GM19452 (cell line): ENCODE results near the gene MEPE.

Experiments used
- ATAC-seq: cut with Tn5 transposase; IDR thresholded peaks from one replicate; pipeline ENCODE4 v1.9.1; 2021; ENCODE audit not compliant: unreplicated experiment

The MEPE gene

DNA sequence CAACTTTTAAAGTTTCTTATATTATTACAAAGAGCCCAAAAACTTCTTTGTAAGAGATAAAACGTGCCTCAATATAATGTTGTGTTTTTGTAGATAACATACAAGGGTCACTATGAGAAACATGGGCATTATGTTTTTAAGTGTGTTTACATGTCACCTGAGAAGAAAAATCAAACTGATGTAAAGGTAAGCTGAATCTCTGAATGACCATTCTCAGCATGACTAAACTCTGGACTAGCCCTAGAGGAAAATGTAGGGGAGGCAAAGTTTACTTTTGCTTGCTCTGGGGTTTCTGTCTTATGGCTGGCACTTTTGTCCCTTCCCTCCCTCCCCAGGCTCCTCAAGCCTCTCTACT lies 6.8 kb downstream of the MEPE start:
- ATAC-seq, result no peak

DNA sequence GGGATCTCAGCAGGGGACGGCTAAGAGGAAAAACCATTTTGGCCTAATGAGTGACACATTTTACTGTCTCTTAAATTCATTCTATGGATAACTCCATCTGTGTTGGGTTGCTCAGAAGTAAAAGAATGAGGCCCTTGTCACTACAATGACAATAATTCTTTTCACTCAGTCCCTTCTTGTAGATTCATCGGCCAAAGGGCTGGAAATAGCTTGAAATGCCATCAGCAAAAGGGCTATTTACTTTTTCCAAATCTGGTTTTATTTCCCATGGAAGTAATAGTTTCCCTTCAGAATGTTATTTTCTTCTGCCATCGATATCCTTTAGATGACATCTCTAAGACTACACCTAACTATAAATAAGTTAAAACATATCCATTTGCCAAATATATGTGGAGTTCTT lies 7.4 kb downstream of the MEPE start:
- ATAC-seq, result no peak

DNA sequence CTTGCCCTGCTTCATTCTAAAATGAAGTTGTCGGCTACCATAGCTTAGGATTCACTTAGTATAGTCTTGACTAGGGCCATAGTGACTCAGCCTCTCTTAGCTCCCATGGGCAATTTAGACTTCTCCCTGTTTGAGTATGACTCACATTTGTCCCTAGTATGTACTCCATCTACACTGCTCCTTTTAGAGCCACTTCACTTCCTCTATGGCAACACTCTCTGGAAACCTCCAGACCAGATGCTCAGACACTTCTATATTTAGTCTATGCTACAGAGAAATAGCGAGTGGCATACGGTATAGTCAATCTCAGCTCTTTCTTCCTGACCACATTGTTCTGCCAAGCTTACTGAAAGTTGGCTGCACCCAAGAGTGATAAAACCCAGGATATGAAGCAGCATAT lies 11.2 kb downstream of the MEPE start:
- ATAC-seq, result no peak

DNA sequence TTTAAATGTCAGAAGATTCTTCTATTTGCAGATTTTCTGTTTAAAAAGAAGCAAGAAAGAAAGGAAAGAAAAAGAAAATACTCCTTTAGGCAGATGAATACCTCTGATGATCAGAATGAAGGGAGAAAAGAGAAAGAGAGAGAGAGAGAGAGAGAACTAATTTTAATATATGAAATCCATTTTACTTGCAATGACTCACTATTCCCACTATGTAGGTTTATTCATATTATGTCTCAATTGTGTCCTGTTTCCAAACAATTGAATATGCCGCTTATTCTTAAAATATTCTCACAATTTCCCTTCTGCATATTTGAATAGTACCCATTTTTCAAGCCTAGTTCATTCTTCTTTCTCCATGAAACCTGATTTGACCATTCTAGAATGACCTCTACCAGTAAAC lies 11.7 kb downstream of the MEPE start:
- no peak for ATAC-seq

DNA sequence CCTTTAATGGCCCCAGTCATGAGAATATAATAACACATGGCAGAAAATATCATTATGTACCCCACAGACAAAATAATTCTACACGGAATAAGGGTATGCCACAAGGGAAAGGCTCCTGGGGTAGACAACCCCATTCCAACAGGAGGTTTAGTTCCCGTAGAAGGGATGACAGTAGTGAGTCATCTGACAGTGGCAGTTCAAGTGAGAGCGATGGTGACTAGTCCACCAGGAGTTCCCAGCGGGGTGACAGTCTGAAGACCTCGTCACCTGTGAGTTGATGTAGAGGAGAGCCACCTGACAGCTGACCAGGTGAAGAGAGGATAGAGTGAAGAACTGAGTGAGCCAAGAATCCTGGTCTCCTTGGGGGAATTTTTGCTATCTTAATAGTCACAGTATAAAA lies 13.5 kb downstream of the MEPE start:
- no peak for ATAC-seq

DNA sequence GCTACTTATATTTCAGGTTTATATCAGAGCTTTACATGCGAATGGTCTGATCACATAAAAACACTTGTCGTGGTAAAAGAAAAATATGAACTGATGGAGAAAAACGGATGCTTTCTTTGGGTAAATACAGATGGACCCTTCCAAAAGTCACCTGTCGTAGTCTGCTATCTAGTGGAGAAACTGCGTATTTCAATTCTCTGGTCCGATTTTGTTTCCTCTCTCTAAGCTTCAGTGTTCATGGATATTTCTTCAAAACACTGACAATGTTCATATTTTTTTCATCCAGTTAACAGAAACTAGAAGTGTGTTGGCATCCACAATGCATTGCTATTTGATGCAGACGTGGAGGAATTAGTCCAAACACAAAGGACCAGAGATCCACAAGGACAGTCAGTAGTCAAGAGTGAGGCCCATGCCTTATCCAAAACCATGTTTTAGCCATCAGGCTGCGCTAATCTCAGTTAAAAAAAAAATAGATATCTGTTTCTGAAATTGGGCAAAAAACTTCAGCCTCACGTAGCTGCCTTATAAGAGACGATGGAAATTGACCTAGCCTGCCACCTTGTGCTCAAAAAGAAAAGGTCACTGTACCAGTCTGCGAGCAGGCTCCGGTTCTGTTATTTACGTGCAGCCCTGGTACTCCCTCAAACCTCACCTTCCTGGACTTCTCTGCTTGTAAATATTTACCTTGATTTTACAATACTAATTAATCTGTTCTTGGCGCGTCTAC lies 16.0 kb downstream of the MEPE start:
- peak; percentile 91 for ATAC-seq

DNA sequence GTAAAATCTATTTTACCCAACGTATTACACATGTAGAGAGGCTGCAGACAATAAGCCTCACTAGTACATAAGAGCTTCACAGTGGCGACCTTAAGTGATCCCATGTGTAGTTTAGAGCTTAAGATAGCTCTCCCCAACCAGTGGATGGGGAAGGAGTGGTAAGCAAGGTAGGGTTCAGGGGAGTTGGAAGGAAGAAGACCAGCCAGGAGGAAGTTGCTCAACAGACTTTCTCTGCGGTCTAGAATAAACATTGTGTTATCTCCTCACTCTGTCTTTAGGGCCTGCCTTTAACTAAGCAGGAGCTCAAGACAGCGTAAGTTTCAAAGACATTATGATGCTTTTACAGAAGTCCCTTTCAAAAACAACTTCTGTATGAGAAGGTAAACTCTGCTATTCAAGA lies 16.8 kb downstream of the MEPE start:
- ATAC-seq, result no peak

DNA sequence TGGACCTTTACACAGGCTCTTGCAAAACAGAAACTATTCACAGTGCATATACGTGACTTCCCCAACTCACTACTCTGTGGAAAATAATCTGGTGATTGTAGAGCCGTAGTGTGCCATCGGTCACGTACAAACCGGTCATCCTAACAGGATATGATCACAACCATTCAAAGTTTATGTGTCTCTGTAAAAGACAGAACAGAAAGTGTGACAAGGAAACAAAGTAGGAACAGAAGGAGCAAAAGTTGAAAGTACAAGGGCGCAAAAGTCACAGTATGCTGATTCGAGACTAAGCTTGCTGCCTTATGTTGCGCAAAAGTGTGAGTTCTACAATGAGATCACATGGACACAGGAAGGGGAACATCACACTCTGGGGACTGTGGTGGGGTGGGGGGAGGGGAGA lies 18.6 kb downstream of the MEPE start:
- ATAC-seq, result no peak

DNA sequence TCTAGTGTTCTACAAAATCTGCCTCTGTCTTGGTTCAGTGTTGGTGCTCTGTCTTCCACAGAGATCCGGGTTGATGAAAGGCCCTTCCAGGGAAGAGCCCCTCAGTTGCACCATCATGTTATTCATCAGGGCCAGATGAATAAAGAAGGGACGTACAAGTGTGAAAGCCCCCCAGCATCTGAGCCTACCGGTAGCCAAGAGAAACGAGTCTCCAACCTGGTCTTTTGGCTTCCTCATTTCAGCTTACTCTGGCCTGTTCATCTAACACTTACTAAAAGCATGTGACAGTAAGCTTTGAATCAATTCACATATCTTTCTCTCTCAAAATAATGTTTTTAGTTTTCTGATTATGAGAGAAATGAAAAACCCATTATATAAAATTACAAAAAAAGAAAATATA lies 19.2 kb downstream of the MEPE start:
- ATAC-seq, result no peak

DNA sequence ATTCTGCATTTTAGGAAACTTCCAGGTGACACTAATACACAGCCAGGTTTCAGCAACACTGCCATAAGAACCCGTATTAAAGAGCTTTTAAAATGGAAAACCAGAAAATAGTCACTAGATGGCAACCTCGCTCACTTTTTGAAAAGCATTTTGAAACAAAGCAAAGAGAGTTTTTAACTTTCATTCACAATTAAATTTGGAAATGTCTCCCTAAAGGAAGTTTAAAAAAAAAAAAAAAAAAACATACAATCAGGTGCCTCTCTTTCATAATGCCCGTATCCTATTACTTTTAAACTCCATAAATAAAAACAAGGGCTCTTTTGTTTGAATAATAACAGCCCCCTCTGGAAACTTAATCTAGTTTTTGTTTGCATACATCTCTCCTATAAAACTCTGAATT lies 20.3 kb downstream of the MEPE start:
- ATAC-seq, result no peak

DNA sequence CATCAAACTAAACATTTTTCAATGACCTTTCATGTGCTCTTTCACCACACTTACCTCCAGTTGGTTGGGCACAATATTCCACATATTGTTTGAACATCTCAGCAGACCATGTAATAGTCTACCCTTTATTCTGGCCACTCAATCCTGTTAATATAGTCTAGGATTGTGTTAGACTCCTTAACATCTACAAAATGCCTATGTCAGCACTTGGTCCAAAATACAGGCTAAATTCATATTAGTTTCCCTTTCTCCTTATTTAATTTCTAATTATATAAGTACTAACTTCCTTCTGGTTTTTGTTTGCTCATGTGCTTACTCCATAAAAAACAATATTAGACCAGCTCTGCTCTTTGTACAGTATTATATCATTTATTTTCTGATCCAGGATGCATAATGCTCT lies 21.1 kb downstream of the MEPE start:
- ATAC-seq, result no peak

DNA sequence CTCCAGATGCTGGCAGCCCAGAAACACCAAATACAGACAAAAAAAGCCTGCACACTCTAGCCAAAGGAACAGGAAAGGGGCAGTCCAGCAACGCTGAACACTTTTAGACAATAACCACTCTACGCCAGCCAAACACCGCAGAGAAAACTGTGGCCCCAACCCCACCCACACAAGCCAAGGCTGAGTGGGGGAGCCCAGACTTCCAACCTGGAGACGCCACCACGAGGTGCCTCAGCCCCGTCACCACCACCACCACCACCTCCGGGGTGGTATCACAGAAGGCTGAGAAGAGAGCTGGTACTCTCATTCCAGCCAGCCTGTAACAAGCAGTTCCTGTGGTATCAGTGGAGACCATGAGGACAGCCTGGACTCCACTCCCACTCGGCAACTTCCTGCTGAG lies 22.8 kb downstream of the MEPE start:
- ATAC-seq, result no peak

DNA sequence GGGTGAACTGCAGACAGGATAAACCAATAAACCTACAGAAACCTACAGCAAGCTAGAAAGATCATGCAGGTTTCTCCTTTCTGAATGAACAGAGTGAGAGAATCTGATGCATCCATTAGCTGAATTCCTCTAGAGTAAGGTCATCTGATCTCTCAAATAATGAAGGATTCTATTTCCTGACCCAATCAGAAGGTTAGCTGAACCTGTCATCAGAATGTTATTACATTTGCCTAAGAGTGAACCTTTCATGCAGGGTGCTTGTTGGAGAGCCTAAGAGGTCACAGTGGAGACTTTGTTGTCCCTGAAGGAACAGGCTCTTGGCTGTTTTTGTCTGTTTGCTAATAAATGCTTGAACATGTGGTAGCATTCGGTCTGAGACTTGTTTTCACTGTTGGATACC lies 24.0 kb downstream of the MEPE start:
- ATAC-seq, result no peak

DNA sequence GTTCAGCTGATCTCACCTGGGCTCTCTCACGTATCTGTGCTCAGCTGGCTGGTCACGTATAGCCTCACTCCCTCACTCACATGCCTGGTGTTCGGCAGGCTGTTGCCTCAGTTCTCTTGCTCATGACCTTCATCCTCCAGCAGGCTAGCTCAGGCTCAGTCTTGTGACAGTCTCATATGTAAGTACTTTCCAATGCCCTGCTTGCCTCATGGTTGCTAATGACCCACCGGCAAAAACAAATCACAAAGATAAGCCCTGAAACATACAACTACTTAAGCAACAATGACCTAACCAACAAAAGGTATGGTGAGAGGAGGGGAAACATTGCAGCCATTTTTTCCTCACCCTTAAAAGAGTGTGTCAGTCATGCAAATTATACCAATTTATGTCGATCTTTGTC lies 25.0 kb downstream of the MEPE start:
- no peak for ATAC-seq

DNA sequence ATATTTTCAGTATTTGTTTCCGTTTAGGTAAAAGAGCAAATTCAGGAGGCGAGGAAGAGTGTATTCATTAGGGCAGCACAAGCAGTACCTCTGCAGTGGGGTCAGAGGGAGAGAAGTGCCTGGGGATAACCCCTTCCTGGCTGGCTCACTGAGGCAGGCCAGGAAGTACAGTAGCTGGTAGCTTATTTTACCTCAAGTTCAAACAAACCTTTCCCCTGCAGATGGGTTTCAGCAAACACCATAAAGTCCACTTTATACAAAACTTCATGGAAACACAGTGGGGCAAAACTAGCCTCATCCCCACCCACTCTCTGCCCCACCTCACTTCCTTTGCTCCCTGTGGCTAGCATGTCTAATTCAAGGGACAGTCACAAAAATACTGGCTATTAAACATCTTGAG lies 29.5 kb downstream of the MEPE start:
- no peak for ATAC-seq

DNA sequence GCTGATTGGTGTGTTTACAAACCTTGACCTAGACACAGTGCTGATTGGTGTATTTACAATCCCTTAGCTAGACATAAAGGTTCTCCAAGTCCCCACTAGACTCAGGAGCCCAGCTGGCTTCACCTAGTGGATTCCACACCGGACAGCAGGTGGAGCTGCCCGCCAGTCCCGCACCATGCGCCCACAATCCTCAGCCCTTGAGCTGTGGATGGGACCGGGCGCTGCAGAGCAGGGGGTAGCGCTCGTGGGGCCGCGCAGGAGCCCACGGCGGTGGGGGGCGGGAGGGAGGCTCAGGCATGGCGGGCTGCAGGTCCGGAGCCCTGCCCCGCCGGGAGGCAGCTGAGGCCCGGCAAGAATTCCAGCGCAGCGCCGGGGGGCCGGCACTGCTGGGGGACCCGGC lies 30.7 kb downstream of the MEPE start:
- no peak for ATAC-seq

DNA sequence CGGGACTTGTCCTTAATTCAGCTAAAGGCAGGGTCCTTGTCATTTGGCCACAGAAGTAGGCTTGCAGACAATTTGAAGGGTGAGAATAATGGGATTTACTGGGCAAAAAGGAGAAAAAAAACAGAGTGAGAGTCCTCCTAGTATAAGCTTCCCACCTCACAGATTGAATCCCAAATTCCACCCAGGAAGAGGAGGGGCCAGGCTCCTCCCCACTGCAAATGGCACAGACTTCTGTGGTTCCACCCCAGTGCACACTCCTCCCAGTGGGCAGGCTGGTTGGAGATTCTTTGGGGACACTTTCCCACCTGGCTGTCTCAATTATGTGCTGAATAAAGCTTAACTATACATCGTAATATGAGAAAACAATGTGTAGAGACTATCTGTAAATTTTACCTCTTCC lies 31.6 kb downstream of the MEPE start:
- ATAC-seq, result no peak

DNA sequence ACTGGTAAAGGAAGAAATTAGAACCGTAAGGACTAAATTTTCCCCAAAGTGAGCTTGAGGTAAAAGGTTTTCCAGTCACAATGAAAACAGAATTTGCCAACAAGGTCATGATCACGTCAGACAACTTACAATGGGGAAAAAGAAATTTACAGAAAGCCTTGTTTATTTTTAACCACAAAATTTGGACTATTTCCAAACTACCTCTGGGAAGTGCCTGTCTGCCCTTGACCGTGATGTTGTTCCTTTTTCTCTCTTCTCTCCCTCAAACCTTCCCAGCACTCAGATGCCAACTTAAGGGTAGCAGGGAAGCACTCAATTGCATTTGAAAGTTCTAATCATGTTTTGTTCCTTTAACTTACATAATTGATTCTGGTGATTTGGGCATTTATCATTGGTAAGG lies 32.5 kb downstream of the MEPE start:
- ATAC-seq, result no peak

DNA sequence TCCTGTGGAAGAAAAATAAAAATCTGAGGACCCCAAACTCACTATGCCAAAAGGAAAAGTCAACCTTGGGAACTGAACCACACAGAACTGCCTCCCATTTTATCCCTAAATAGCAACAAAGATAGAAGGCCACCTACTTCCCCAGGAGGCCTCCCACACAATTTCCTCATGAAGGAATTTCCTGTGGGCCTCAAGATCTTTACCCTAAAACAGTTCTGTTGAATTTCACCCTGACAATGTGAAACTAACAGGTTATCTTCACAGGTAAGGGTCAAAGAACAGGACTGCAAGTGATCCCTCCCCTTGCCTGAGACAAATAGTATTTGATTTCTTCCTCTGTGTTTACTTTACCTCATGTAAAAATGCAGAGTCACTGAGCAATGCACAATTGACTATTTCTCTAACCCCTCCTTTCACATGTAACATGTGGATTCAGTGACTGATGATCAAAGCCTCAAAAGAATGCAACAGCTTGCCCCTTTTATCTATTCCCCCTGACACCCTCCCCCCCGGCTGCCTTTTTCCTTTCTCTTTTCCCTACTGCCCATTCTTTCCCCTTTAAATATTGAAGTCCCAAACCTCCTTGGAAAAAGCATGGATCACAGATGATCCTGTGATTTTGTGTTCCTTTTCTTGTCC lies 33.3 kb downstream of the MEPE start:
- no peak for ATAC-seq

DNA sequence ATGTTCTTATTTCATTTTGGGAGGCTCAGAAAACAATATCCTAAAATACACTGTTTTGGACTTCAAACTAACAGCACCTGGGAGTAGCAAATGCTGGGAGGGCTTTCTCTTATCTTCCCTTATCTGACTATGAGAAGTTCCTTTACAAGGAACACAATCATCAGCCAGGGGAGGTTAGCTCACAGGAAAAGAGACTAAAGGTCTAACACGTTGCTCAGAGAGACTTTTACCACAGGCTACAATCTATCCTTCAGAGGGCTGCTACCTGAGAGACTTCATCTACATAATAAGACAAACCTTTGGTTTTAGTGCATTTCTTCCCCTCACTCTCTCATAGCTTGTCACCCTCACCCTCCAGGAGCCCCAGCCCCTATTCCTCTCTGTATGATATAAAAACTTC lies 35.8 kb downstream of the MEPE start:
- no peak for ATAC-seq

DNA sequence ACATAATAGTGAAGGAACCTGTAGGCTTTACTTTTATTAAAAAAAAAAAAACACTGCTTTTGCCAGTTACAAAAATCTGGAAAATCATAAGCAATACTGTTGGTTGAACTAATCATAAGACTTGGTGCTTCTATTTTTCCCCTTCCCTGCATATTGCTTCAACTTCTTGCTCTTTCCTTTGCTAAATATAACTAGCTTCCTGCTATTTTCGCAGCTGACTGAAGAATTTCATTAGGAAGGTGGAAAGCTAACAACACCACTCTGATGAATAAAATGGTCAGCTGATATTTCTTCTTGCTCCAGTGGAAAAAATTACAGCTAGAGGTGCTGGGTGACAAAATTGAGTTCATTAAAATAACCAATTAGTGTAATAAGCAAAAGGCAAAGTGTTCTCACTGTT lies 39.3 kb downstream of the MEPE start:
- ATAC-seq, result no peak

DNA sequence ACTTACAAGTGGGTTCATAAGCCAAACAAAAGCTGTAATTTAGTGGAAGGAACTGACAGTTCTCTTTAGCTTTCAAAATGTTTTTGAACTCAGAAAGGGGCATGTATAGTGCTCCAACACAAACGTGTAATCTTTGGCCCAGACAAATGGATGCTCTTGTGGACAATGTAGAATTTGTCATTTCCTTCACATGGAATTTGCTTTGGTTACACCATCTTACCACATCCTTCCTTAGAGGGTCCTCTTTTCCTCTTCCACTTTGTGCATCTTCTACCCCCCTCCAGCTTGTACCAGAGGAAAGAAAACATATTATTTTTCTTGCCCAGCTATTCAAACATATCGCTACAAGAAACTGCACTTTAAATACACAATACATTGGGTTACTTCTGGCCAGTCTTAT lies 42.4 kb downstream of the MEPE start:
- ATAC-seq, result no peak

DNA sequence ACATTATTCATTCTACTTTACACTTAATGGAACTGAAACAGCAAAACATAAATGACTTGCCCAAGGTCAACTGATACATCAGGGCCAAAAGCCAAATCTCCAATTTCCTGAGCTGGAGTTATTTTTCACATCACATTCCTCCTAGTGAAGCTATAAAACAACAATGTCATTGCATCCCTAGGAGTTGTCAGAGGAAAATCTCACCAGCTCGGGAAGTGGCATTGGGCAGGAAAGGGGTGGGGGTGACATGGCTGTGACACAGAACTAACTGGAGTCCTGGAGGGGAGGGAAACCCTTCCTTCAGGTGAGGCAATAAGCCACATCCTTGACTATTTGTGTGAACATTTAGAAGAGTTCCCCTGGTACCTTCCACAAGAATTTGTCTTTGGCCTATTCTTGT lies 47.3 kb downstream of the MEPE start:
- no peak for ATAC-seq
